ENCODE data around the gene UBAC2.

The UBAC2 gene

GRCh38 chr13:99396446-99396845 is 195.8 kb downstream of the UBAC2 start:
- H3K27ac ChIP-seq, result no peak overlapping the region
- TF ChIP-seq ZFX (IDR thresholded peaks at IDR 0.05; ENCODE audit: borderline replicate concordance) (no peak), CTCF (IDR thresholded peaks at IDR 0.05) (no peak)

GRCh38 chr13:99398071-99398470 is 197.4 kb downstream of the UBAC2 start:
- no peak for TF ChIP-seq CTCF (IDR thresholded peaks at IDR 0.05)
- H3K27ac ChIP-seq, result no peak overlapping the region

- TF ChIP-seq ZFX (IDR thresholded peaks at IDR 0.05; ENCODE audit: borderline replicate concordance) (no peak), CTCF (IDR thresholded peaks at IDR 0.05) (no peak)
- no peak overlapping the region for H3K27ac ChIP-seq
Measured at GRCh38 chr13:99398916-99399622, 198.4 kb downstream of the UBAC2 start.

- no peak for TF ChIP-seq CTCF (IDR thresholded peaks at IDR 0.05)
- no peak for TF ChIP-seq ZFX (IDR thresholded peaks at IDR 0.05; ENCODE audit: borderline replicate concordance)
- no peak overlapping the region for H3K27ac ChIP-seq
Measured at GRCh38 chr13:99399623-99399974, 198.9 kb downstream of the UBAC2 start.

- no peak overlapping the region for H3K27ac ChIP-seq
- no peak for TF ChIP-seq ZFX (IDR thresholded peaks at IDR 0.05; ENCODE audit: borderline replicate concordance)
- no peak for TF ChIP-seq CTCF (IDR thresholded peaks at IDR 0.05)
Measured at GRCh38 chr13:99403458-99403971, 202.9 kb downstream of the UBAC2 start.

- no peak for TF ChIP-seq CTCF (IDR thresholded peaks at IDR 0.05)
- no peak for TF ChIP-seq ZFX (IDR thresholded peaks at IDR 0.05; ENCODE audit: borderline replicate concordance)
- H3K27ac ChIP-seq, result no peak overlapping the region
Measured at GRCh38 chr13:99404005-99404755, 203.5 kb downstream of the UBAC2 start.

- H3K27ac ChIP-seq, result no peak overlapping the region
- TF ChIP-seq CTCF (IDR thresholded peaks at IDR 0.05), result no peak
- no peak for TF ChIP-seq ZFX (IDR thresholded peaks at IDR 0.05; ENCODE audit: borderline replicate concordance)
Measured at GRCh38 chr13:99405966-99406365, 205.3 kb downstream of the UBAC2 start.
